PC-9 (cell line): ENCODE results near the gene ASIC1.

Source experiments
- EZH2 ChIP-seq: fragments of 200-600 bp; sonication (generic); IDR thresholded peaks from 2 replicates; pipeline ENCODE4 v1.8.0; 2017; ENCODE audit warnings: antibody characterized with exemption, low read depth
- TF ChIP-seq, protein P1 (sequence below): fragments of 200-600 bp; sonication (generic); conservative IDR thresholded peaks from 2 replicates; pipeline ENCODE4 v1.6.1; 2017; ENCODE audit warnings: mixed run types, antibody characterized with exemption, mild to moderate bottlenecking, moderate library complexity

DNA sequence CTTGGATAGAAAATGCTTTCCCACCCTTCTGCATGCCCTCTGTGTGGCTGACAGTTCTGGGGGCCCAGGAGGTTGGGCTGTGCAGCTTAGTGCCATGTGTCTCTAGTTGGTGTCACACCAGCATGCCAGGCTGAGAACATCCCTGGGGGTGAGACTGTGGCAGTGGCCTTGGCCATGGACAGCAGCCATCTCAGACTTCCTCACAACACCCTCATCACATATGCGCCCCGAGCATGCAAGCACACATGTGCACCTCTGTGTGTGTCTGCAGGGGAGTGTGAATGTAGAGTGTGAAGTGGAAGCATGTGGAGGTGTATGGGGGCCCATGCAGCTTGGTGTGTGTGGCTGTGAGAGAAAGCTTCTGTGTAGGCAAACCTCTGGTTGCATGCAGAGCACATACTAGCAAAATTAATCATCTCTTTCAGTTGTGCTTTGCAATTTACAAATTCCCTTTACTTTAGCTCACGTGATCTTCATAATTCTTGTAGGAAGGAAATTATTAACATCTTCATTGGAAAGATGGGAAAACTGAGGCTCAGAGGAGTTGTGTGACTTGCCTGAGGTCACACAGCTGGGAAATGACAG lies 8.4 kb downstream of the ASIC1 start:
- TF ChIP-seq, protein P1, sequence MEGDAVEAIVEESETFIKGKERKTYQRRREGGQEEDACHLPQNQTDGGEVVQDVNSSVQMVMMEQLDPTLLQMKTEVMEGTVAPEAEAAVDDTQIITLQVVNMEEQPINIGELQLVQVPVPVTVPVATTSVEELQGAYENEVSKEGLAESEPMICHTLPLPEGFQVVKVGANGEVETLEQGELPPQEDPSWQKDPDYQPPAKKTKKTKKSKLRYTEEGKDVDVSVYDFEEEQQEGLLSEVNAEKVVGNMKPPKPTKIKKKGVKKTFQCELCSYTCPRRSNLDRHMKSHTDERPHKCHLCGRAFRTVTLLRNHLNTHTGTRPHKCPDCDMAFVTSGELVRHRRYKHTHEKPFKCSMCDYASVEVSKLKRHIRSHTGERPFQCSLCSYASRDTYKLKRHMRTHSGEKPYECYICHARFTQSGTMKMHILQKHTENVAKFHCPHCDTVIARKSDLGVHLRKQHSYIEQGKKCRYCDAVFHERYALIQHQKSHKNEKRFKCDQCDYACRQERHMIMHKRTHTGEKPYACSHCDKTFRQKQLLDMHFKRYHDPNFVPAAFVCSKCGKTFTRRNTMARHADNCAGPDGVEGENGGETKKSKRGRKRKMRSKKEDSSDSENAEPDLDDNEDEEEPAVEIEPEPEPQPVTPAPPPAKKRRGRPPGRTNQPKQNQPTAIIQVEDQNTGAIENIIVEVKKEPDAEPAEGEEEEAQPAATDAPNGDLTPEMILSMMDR, result no peak
- TF ChIP-seq EZH2, result no peak
